ENCODE measurements around the gene LPCAT2.

LPCAT2 gene, protein sequence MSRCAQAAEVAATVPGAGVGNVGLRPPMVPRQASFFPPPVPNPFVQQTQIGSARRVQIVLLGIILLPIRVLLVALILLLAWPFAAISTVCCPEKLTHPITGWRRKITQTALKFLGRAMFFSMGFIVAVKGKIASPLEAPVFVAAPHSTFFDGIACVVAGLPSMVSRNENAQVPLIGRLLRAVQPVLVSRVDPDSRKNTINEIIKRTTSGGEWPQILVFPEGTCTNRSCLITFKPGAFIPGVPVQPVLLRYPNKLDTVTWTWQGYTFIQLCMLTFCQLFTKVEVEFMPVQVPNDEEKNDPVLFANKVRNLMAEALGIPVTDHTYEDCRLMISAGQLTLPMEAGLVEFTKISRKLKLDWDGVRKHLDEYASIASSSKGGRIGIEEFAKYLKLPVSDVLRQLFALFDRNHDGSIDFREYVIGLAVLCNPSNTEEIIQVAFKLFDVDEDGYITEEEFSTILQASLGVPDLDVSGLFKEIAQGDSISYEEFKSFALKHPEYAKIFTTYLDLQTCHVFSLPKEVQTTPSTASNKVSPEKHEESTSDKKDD

GRCh38 chr16:55508941-55509931 is at the start of gene LPCAT2:
Gene LPCAT2, plus strand, starts transcription at chr16:55509072. Its CDS starts 110 bp downstream, at chr16:55509182.
- peak; percentile 31 for DNase-seq

GRCh38 chr16:55462241-55462640 is 46.6 kb upstream of the LPCAT2 start:
- DNase-seq, result no peak

- no peak for DNase-seq
Measured at GRCh38 chr16:55464375-55464774, 44.5 kb upstream of the LPCAT2 start.

DNA sequence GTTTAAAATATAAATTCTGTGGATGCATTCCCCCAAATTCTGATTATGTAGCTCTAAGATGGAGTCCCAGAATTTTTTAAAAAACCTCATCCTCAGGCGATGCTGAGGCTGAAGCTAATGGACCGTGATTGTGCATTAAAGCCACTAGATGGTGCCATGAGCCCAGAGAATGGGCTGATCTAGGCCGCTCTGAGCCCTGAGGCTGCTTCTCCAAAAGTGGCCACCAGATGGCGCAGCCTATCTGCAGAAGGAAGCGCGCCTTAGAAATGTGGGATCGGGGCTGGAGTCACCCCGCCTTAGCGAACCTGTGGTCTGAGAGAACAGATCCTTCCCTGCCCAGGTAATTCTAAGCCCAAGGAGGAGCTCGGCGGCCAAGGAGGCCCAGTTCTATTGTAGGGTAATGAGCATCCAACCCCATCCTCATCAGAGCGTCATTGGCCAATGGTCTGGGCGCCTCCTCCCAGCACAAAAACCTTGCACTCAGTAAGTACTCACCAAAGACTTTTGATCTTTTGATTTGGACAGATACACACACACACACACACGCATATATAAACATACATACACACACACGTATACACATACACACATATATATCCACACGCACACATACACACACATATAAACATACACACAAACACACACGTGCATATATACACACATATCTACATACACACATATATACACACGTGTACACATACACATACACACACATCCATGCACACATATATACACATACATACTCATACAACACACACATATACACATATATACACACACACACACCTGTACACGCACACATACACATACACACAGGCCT is 43.6 kb upstream of the LPCAT2 start:
- peak; percentile 82 for DNase-seq

DNA sequence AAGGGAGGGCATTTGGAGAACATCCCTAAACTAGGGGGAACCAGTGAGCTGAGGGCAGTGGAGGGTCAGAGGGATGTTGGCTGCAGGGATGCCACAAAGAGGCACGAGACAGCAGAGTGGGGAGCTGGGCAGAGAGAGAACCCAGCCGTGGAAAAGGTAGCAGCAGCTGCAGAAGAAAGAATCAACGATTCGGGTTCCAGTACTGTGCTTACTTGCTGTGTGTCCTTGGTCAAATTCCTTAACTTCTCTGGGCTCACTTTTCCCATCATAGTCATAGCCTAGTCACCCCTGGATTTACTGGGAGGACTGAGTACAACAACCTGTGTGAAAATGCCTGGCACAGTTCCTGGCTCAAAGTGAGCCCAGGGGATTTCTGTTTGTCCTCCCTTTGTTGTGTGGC is 42.7 kb upstream of the LPCAT2 start:
- no peak for DNase-seq

DNA sequence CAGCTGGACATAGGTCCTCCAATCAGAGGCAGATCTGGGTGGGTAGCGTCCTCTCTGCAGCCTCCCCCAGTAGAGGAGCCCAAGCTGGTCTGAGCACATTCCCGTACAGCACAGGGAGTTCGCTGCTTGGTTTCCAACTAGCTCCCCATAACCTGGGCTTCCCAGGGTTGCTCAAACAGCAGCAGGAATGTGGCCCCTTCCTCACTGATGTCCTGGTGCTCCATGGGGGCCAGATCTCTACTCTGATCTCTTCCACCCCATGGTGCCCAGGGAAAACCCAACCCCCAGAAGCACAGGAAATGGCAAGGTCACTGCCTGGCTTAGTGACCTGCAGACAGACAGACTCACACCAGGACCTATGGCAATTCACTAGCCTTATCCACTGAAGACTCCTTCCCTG is 41.0 kb upstream of the LPCAT2 start:
- no peak for DNase-seq

GRCh38 chr16:55468352-55468990 is 40.4 kb upstream of the LPCAT2 start:
- no peak for DNase-seq

- no peak for DNase-seq
Measured at GRCh38 chr16:55469821-55470532, 38.9 kb upstream of the LPCAT2 start.

GRCh38 chr16:55470533-55471371 is 38.1 kb upstream of the LPCAT2 start:
- DNase-seq, result no peak

DNA sequence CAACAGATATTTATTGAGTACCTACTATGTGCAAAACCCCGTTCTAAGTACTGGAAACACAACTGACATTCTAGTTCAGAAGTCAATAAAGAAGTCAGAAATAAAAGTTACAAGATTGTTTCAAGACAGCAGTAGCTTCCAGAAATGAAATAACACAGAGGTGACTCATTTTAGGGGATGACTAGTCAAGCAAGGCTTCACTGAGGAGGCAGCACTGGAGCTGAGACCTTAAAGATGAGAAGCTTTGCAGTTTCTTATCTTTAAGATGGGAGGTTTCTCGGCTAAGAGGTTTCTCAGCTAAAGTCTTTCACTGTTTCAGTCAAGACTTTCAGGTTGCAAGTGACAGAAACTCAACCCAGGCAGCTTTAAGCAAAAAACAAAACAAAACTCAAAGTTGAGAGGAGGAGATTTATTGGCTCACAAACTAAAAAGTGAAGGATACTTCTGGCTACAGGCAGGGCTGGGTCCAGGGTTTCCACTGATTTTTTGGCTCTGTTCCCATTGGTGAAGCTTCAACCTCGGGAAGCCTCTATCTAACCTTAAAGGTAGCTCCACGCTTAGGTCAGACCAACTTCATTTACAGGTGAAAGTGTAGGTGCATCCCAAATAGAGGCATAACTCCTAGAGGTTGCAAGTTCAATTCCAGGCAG is 37.3 kb upstream of the LPCAT2 start:
- no peak for DNase-seq

GRCh38 chr16:55473587-55473986 is 35.3 kb upstream of the LPCAT2 start:
- DNase-seq, result no peak

GRCh38 chr16:55474821-55475220 is 34.1 kb upstream of the LPCAT2 start:
- no peak for DNase-seq

DNA sequence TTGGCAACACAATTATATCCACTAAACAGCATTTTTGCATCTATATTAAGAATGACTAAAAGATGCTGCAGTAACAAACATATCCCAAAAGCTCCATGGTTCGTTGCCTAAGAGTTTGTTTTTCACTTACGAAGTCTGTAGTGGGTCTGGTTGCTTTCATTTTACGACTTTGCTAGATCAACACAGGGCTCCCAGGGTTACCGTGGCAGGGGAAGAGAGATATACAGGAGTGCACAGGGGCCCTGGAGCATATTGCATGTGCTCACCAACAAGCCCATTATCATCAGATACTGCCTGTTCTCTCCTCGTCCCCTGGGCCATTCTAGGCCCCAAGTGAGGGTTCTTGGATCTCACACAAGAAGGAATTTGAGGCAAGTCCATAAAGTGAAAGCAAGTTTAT is 33.0 kb upstream of the LPCAT2 start:
- DNase-seq, result no peak

DNA sequence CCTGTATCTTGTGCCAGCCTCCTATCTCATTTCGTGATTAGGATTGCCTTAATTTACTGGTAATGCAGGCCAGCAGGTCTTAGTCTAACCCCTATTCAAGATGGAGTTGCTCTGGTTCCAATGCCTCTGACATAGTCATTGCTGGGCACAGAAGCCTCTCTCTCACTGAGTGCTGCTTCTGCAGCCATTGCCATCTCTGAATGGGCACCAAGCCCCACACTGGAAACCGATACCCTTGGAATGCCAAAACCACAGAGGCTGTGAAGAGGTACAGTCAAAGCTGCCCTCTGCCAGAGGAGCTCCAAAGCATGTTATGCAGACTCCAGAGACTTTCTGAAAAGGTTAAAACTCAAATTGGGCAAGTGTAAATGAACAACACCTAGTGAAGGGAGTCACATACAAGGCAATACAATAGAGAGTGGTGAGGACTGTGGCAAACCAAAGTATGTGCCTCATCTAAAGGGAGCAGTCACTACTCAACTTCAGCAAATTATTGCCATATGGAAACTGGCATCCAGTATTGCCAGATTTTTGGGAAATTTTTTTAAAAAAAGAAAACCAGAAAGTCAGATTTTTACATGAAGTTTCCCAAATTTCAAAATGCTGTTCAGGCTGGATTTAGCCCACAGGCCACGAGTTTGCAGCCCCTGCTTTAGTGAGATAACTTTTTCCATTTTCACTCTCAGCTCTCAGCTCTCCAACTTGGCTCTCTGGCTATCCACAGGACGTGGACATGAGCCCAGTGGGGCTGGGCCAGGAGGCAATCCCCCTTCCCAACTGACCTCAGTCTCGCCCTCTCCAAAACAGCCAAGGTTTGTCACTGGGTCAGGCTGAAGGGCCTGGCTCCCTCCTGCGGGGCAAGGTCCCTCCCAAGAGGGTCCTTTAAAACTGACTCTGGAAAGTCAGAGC is 32.0 kb upstream of the LPCAT2 start:
- no peak for DNase-seq

- DNase-seq, result no peak
Measured at GRCh38 chr16:55477736-55478135, 31.1 kb upstream of the LPCAT2 start.

GRCh38 chr16:55478827-55479429 is 29.9 kb upstream of the LPCAT2 start, which contains the start of gene MMP2:
Gene MMP2, plus strand, starts transcription at chr16:55479198. Its CDS starts 282 bp downstream, at chr16:55479480.
- DNase-seq, result no peak

GRCh38 chr16:55479430-55480140 is 29.3 kb upstream of the LPCAT2 start:
- no peak for DNase-seq
